Gastrocnemius medialis (tissue), 4 donors: ENCODE results near the gene HYLS1.

Experiments
- CTCF ChIP-seq, 5 experiments: fragments of 450-650 bp in 3 of 5; fragments of 200-600 bp in 2 of 5; sonication (generic) in 2 of 5; IDR thresholded peaks in 4 of 5; conservative IDR thresholded peaks in 1 of 5; 1 replicate in 4 of 5; 2 replicates in 1 of 5; pipeline ENCODE4 v1.5.1; 2016 to 2019; ENCODE audit warnings: antibody characterized with exemption in 5 of 5, mild to moderate bottlenecking in 3 of 5, moderate library complexity in 3 of 5
- POLR2A ChIP-seq, 2 donors: fragments of 450-650 bp; IDR thresholded peaks; one replicate each; pipeline ENCODE4 v1.6.1; 2017; ENCODE audit warnings: antibody characterized with exemption in 2 of 2, mild to moderate bottlenecking in 2 of 2, moderate library complexity in 2 of 2

DNA sequence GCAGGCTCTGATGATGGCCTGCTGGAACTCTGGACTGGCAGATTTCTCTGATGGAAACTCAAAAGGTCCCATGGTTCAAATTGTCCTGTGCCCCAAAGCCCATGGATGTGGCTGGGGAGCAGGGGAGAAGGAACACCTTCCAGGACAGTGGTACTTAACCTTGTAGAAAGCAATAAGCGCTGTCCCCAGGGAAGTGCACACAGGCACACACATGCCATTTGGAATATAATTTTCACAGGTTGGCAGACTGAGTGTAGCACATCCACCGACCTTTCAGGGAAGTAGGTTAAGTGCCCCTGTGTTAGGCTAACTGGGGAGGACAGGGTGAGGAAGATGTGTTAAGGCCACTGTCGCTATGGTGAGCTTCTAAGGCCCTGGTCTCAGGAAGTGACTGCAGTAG lies 34.7 kb downstream of the HYLS1 start:
- no peak for TF ChIP-seq CTCF (IDR thresholded peaks at IDR 0.05 in 4 of 5, conservative IDR thresholded peaks at IDR 0.05 in 1 of 5)
- no peak for TF ChIP-seq POLR2A (IDR thresholded peaks at IDR 0.05)
